Ureter (tissue), 1 donor: ENCODE data around the gene RPE. TPM values are rescaled to one million over a fixed set of nuclear protein-coding genes. Genes with fewer than 3 reads are reported as not detected.

Source experiments
- DNase-seq: peaks from one replicate; pipeline ENCODE4 v3.0.0-alpha.2; 2020; ENCODE audit warnings: low spot score
- total RNA-seq: library from RNA; stranded (reverse); gene quantifications from one replicate; pipeline ENCODE4 v1.2.4, GENCODE V29; 2023
- donor health status: DM: yes; HTN: yes; CAD: no.

The RPE gene
- total RNA-seq, 1 donor from 2014 or later: 71.3 TPM

GRCh38 chr2:210000464-210001324 is 1.7 kb upstream of the RPE start:
- no peak for DNase-seq

GRCh38 chr2:210003359-210003758 is 921 bp downstream of the RPE start:
- DNase-seq: no peak

- no peak for DNase-seq
These were observed 2.4 kb downstream of the RPE start for GRCh38 chr2:210004881-210005280.

- DNase-seq: no peak
These were observed 5.5 kb downstream of the RPE start for GRCh38 chr2:210007895-210008294.

- no peak for DNase-seq
These were observed 6.7 kb downstream of the RPE start for GRCh38 chr2:210009126-210009525.

- no peak for DNase-seq
These were observed 7.5 kb downstream of the RPE start for GRCh38 chr2:210009896-210010295.

GRCh38 chr2:210020138-210020537 is 17.7 kb downstream of the RPE start:
- DNase-seq: no peak

- DNase-seq: no peak
These were observed 20.4 kb downstream of the RPE start for GRCh38 chr2:210022824-210023223.

- no peak for DNase-seq
These were observed 25.2 kb downstream of the RPE start for GRCh38 chr2:210027608-210028007.

- DNase-seq: no peak
These were observed 25.7 kb downstream of the RPE start for GRCh38 chr2:210028178-210028577.

- DNase-seq: no peak
These were observed 31.7 kb downstream of the RPE start for GRCh38 chr2:210034087-210034683.

GRCh38 chr2:210035679-210036078 is 33.2 kb downstream of the RPE start:
- no peak for DNase-seq

GRCh38 chr2:210038078-210038477 is 35.6 kb downstream of the RPE start:
- no peak for DNase-seq

GRCh38 chr2:210046851-210047500 is 44.5 kb downstream of the RPE start:
- DNase-seq: no peak

- no peak for DNase-seq
These were observed 47.4 kb downstream of the RPE start for GRCh38 chr2:210049831-210050230.

- no peak for DNase-seq
These were observed 48.4 kb downstream of the RPE start for GRCh38 chr2:210050885-210051284.

- DNase-seq: no peak
These were observed 52.3 kb downstream of the RPE start for GRCh38 chr2:210054696-210055095.

GRCh38 chr2:210055825-210056224 is 53.4 kb downstream of the RPE start:
- no peak for DNase-seq

GRCh38 chr2:210063306-210063705 is 60.9 kb downstream of the RPE start:
- no peak for DNase-seq
